ENCODE results near the gene TAF4. TPM values are rescaled to one million over a fixed set of nuclear protein-coding genes. Genes with fewer than 3 reads are reported as not detected.

Gene TAF4
- total and polyA plus RNA-seq, 2 donors from 2014 or later = 3.7 to 18.4 TPM

DNA sequence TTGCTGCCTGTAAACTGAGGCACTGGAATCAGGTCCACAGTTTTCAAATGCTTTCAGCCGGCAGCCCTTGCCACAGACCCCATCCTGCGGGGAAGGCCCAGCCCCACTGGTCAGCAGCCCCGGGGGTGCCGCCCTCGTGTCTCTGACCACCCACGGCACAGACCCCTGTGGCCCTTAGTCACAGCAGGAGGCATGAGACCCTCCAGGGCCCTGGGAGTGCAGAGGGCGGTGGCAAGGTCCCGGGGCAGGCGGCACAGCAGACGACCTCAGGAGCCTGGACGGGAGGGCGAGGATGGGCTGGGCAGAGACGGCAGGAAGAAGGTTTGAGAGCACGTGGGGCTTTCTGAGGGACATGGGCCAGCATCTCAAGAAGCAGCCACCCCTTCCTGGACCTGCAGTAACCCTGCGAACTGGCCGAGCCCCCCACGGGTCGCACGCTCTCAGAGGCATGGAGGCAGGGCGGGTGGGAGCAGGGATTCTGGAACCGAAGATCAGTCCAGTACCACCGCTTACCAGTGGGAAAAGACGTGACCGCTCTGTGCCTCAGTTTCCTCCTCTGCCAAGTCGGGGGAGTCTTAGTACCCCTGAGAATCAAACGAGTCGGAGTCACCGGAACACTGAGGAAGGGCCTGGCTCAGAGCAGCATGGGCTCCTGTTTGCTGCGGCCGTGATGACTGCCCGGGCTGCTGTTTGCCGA lies 140.7 kb downstream of the TAF4 start:
- FAIRE-seq (no peak), DNase-seq (peak in 1 of 5 donors; percentile 56)
- H3K4me3 ChIP-seq (ENCODE audit: low read length in 3 of 3) = no peak overlapping the region
- intact Hi-C loops (cut with DNase I) = no loop called here
- no peaks in the 10 kb centered on the region for H3K36me3 ChIP-seq (ENCODE audit: control insufficient read depth in 2 of 3, insufficient read depth in 3 of 3, low read length in 3 of 3)
- H3K27me3 ChIP-seq (ENCODE audit: control insufficient read depth, insufficient read depth, low read length) = no peaks in the 10 kb centered on the region
- H3K4me1 ChIP-seq (ENCODE audit: control insufficient read depth in 2 of 3, insufficient read depth in 2 of 3, low read depth in 1 of 3, low read length in 3 of 3) = no peaks in the 10 kb centered on the region
- H3K9ac ChIP-seq (ENCODE audit: low read length in 3 of 3) = no peak overlapping the region
- H3K27ac ChIP-seq (ENCODE audit: low read depth in 2 of 2, low read length in 2 of 2) = no peak overlapping the region
- TF ChIP-seq, protein P1, sequence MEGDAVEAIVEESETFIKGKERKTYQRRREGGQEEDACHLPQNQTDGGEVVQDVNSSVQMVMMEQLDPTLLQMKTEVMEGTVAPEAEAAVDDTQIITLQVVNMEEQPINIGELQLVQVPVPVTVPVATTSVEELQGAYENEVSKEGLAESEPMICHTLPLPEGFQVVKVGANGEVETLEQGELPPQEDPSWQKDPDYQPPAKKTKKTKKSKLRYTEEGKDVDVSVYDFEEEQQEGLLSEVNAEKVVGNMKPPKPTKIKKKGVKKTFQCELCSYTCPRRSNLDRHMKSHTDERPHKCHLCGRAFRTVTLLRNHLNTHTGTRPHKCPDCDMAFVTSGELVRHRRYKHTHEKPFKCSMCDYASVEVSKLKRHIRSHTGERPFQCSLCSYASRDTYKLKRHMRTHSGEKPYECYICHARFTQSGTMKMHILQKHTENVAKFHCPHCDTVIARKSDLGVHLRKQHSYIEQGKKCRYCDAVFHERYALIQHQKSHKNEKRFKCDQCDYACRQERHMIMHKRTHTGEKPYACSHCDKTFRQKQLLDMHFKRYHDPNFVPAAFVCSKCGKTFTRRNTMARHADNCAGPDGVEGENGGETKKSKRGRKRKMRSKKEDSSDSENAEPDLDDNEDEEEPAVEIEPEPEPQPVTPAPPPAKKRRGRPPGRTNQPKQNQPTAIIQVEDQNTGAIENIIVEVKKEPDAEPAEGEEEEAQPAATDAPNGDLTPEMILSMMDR (IDR thresholded peaks at IDR 0.05; ENCODE audit: borderline replicate concordance, extremely low read depth, insufficient read depth) = no peak
- H3K9me3 ChIP-seq (ENCODE audit: control insufficient read depth in 2 of 3, insufficient read depth in 1 of 3, low read length in 3 of 3) = peaks cover 0 to 1% (median 0%) of the 10 kb centered on the region in 3 donors

Small RNA genes lying within 50 kb of the gene (microRNA-seq; reads per million reads assigned to microRNA genes)
- gene MIR1257 (not detected), gene MIR3195 (not detected)

Other genes starting within 250 kb of the TAF4 start
- 31.6 TPM for gene LSM14B, start 56.6 kb upstream of the TAF4 start, total RNA-seq
- gene LSM14B, start 56.6 kb upstream of the TAF4 start, polyA plus RNA-seq (ENCODE audit: insufficient read depth, low read depth, low replicate concordance) = 18.0 TPM
- 190 TPM for gene PSMA7, start 77.5 kb upstream of the TAF4 start, total RNA-seq
- gene PSMA7, start 77.5 kb upstream of the TAF4 start, polyA plus RNA-seq (ENCODE audit: insufficient read depth, low read depth, low replicate concordance) = 315 TPM
- gene SS18L1, start 77.9 kb upstream of the TAF4 start, total RNA-seq = 12.0 TPM
- 6.5 TPM for gene SS18L1, start 77.9 kb upstream of the TAF4 start, polyA plus RNA-seq (ENCODE audit: insufficient read depth, low read depth, low replicate concordance)
- 36.1 TPM for gene MTG2, start 117.1 kb upstream of the TAF4 start, total RNA-seq
- gene MTG2, start 117.1 kb upstream of the TAF4 start, polyA plus RNA-seq (ENCODE audit: insufficient read depth, low read depth, low replicate concordance) = 45.2 TPM
- gene HRH3, start 154.4 kb upstream of the TAF4 start, total RNA-seq = not detected
- not detected for gene HRH3, start 154.4 kb upstream of the TAF4 start, polyA plus RNA-seq (ENCODE audit: insufficient read depth, low read depth, low replicate concordance)
- gene OSBPL2, start 172.6 kb upstream of the TAF4 start, total RNA-seq = 57.1 TPM
- 20.4 TPM for gene OSBPL2, start 172.6 kb upstream of the TAF4 start, polyA plus RNA-seq (ENCODE audit: insufficient read depth, low read depth, low replicate concordance)
- gene ADRM1, start 237.1 kb upstream of the TAF4 start, total RNA-seq = 64.4 TPM
- gene ADRM1, start 237.1 kb upstream of the TAF4 start, polyA plus RNA-seq (ENCODE audit: insufficient read depth, low read depth, low replicate concordance) = 79.4 TPM

All from kidney (tissue), 14 donors.